Hepatocyte (in vitro differentiated cells): ENCODE measurements around the gene SLC16A2. TPM values are rescaled to one million over a fixed set of nuclear protein-coding genes. Genes with fewer than 3 reads are reported as not detected.

Experiments used
- DNase-seq: peaks from one replicate; pipeline ENCODE4 v3.0.0-alpha.2; 2016; ENCODE audit warnings: low spot score
- H2AFZ ChIP-seq: fragments of 200-600 bp; sonication (generic); 2 replicates; pipeline ENCODE4 v1.6.0; 2016; ENCODE audit warnings: antibody characterized with exemption, mild to moderate bottlenecking
- H3K27ac ChIP-seq: fragments of 200-600 bp; sonication (generic); 2 replicates; pipeline ENCODE4 v1.5.1; 2016; ENCODE audit warnings: mild to moderate bottlenecking
- H3K27me3 ChIP-seq: fragments of 200-600 bp; sonication (generic); 2 replicates; pipeline ENCODE4 v1.6.1; 2016
- H3K36me3 ChIP-seq: fragments of 200-600 bp; sonication (generic); replicated peaks from 2 replicates; pipeline ENCODE4 v1.5.1; 2016; ENCODE audit warnings: low read depth; ENCODE audit not compliant: insufficient read depth
- H3K4me1 ChIP-seq: fragments of 200-600 bp; sonication (generic); 2 replicates; pipeline ENCODE4 v1.5.1; 2016; ENCODE audit warnings: mild to moderate bottlenecking, moderate library complexity; ENCODE audit not compliant: insufficient read depth
- H3K4me2 ChIP-seq: fragments of 200-600 bp; sonication (generic); 2 replicates; pipeline ENCODE4 v1.6.0; 2016
- H3K4me3 ChIP-seq: fragments of 200-600 bp; sonication (generic); 2 replicates; pipeline ENCODE4 v1.5.1; 2016; ENCODE audit warnings: mild to moderate bottlenecking
- H3K79me2 ChIP-seq: fragments of 200-600 bp; sonication (generic); 2 replicates; pipeline ENCODE4 v1.6.0; 2017; ENCODE audit warnings: mild to moderate bottlenecking
- H3K9me2 ChIP-seq: fragments of 200-600 bp; sonication (generic); replicated peaks from 2 replicates; pipeline ENCODE4 v1.6.0; 2017; ENCODE audit warnings: mild to moderate bottlenecking; ENCODE audit not compliant: insufficient read depth
- H3K9me3 ChIP-seq: fragments of 200-600 bp; sonication (generic); 2 replicates; pipeline ENCODE4 v1.5.1; 2016; ENCODE audit warnings: low read depth, mild to moderate bottlenecking
- H4K20me1 ChIP-seq: fragments of 200-600 bp; sonication (generic); 2 replicates; pipeline ENCODE4 v1.6.0; 2016; ENCODE audit warnings: mild to moderate bottlenecking; ENCODE audit not compliant: insufficient read depth, poor library complexity, severe bottlenecking
- EZH2 ChIP-seq: fragments of 200-600 bp; sonication (generic); IDR thresholded peaks from 2 replicates; pipeline ENCODE4 v1.6.1; 2016; ENCODE audit warnings: antibody characterized with exemption, mild to moderate bottlenecking, borderline replicate concordance
- EZH2phosphoT487 ChIP-seq: fragments of 200-600 bp; sonication (generic); IDR thresholded peaks from one replicate; pipeline ENCODE4 v1.6.1; 2018; ENCODE audit warnings: antibody characterized with exemption, mild to moderate bottlenecking, low read depth, moderate library complexity; ENCODE audit not compliant: unreplicated experiment, severe bottlenecking
- WGBS: methylation state at CpG from one replicate; pipeline ENCODE4 v1.1.6; 2016; ENCODE audit warnings: low lambda C conversion rate; ENCODE audit errors: missing lambda C conversion rate; 5-methylcytosine and 5-hydroxymethylcytosine counted together
- polyA plus RNA-seq: library from polyadenylated mRNA; unstranded; fragments of >200 nt; fragmentation: Nextera tagmentation; extraction: Ambion mirVana; gene quantifications from 2 replicates; pipeline ENCODE4 v1.2.1, GENCODE V29; 2016
- total RNA-seq: library from RNA; depleted of rRNA; stranded (reverse); fragments of >200 nt; gene quantifications from 2 replicates; pipeline ENCODE4 v1.2.3, GENCODE V29; 2014
- TF ChIP-seq, protein P1 (sequence below): fragments of 200-600 bp; sonication (generic); IDR thresholded peaks from 2 replicates; pipeline ENCODE4 v1.5.1; 2016; ENCODE audit warnings: antibody characterized with exemption, mild to moderate bottlenecking; ENCODE audit not compliant: poor library complexity

Gene SLC16A2
- total and polyA plus RNA-seq, 2 experiments from 2014 or later: 7.7 to 11.2 TPM

DNA sequence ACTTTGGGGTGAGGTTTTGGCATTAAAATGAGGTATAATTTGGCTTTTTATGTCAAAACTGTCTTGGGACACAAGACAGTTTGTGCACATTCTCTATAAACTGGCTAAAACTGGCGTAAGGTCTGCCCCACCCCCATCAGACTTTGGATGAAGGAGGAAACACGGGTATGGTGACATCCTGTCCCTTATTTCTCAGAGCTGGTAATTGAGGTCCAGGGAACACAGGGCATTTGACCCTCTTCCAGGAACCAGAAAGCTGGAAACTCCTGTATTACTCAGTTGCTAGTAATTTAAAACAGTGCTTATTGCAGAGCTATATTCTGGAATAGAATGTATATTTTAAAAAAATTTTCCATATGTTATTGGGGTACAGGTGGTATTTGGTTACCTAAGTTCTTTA, 78.8 kb downstream of the SLC16A2 start:
- no peaks in the 10 kb centered on the region for H3K4me1 ChIP-seq
- no peaks in the 10 kb centered on the region for H3K27me3 ChIP-seq
- H4K20me1 ChIP-seq: no peaks in the 10 kb centered on the region
- no peaks in the 10 kb centered on the region for H3K9me2 ChIP-seq
- 54% methylated on average over 2 of the region's 2 CpGs for WGBS
- H3K9me3 ChIP-seq: no peaks in the 10 kb centered on the region
- no peaks in the 10 kb centered on the region for H3K79me2 ChIP-seq
- no peak overlapping the region for H3K4me3 ChIP-seq
- H3K27ac ChIP-seq: no peak overlapping the region
- no peaks in the 10 kb centered on the region for H3K36me3 ChIP-seq
- TF ChIP-seq EZH2 (no peak), EZH2phosphoT487 (no peak)
- TF ChIP-seq, protein P1, sequence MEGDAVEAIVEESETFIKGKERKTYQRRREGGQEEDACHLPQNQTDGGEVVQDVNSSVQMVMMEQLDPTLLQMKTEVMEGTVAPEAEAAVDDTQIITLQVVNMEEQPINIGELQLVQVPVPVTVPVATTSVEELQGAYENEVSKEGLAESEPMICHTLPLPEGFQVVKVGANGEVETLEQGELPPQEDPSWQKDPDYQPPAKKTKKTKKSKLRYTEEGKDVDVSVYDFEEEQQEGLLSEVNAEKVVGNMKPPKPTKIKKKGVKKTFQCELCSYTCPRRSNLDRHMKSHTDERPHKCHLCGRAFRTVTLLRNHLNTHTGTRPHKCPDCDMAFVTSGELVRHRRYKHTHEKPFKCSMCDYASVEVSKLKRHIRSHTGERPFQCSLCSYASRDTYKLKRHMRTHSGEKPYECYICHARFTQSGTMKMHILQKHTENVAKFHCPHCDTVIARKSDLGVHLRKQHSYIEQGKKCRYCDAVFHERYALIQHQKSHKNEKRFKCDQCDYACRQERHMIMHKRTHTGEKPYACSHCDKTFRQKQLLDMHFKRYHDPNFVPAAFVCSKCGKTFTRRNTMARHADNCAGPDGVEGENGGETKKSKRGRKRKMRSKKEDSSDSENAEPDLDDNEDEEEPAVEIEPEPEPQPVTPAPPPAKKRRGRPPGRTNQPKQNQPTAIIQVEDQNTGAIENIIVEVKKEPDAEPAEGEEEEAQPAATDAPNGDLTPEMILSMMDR: no peak
- no peak overlapping the region for H2AFZ ChIP-seq
- no peak overlapping the region for H3K4me2 ChIP-seq
- no peak for DNase-seq

DNA sequence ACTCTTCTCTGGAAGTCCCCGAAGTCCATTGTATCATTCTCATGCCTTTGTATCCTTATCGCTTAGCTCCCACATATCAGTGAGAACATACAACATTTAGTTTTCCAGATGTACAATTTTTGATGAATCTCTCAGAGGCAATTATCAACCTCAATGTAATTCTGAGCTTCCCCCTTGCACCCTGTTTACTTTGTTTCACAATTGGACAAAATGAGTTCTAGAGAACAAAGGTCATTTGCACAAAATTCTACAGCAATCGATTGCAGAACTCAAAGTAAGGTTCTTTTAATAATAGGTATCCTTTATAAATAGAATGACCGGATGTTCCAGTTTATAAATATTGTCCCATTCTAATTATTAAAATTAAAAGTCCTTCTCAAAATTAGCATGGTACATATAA, 79.3 kb downstream of the SLC16A2 start:
- Histone ChIP-seq H3K36me3 (no peaks in the 10 kb centered on the region), H3K4me1 (no peaks in the 10 kb centered on the region), H3K79me2 (no peaks in the 10 kb centered on the region), H3K9me3 (no peaks in the 10 kb centered on the region), H3K4me3 (no peak overlapping the region), H3K27me3 (no peaks in the 10 kb centered on the region), H2AFZ (no peak overlapping the region), H3K9me2 (no peaks in the 10 kb centered on the region), H3K4me2 (no peak overlapping the region), H3K27ac (no peak overlapping the region), H4K20me1 (no peaks in the 10 kb centered on the region)
- 88% methylated on average over 4 of the region's 4 CpGs for WGBS
- no peak for DNase-seq
- no peak for TF ChIP-seq EZH2
- TF ChIP-seq, protein P1: no peak
- no peak for TF ChIP-seq EZH2phosphoT487

DNA sequence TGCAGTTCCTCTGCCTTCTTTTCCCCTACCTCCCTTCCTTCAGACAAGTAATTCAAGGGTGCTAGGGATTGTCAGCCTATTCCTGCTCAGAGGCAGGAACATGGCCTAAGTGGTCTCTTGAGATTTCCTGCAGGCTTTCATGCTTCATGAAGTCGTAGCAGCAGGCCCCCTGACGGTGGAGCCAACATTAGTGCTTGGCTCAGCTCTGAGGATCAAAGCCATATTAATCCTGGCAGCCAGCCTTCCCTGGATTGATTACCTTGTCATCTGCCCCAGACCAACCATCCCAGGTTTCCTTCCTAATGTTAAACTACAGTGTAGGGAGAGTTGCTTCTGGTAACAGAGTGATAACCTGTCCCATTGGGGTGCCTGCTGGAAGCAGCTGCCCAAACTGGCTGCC, 84.1 kb downstream of the SLC16A2 start:
- no peaks in the 10 kb centered on the region for H3K36me3 ChIP-seq
- no peaks in the 10 kb centered on the region for H3K27me3 ChIP-seq
- H3K27ac ChIP-seq: no peak overlapping the region
- H3K79me2 ChIP-seq: no peaks in the 10 kb centered on the region
- 37% methylated on average over 2 of the region's 2 CpGs for WGBS
- H2AFZ ChIP-seq: no peak overlapping the region
- no peak for DNase-seq
- no peak overlapping the region for H3K4me2 ChIP-seq
- H3K9me3 ChIP-seq: no peaks in the 10 kb centered on the region
- no peak for TF ChIP-seq EZH2
- TF ChIP-seq EZH2phosphoT487: no peak
- TF ChIP-seq, protein P1: no peak
- H4K20me1 ChIP-seq: no peaks in the 10 kb centered on the region
- H3K4me1 ChIP-seq: no peaks in the 10 kb centered on the region
- no peak overlapping the region for H3K4me3 ChIP-seq
- H3K9me2 ChIP-seq: no peaks in the 10 kb centered on the region
